ENCODE measurements around the gene GID8.
"Not testable (repeated sequence)": the region's sequence is repeated elsewhere in the genome, so short reads cannot be mapped to it uniquely, and the experiment has no call there.

GID8 gene

DNA sequence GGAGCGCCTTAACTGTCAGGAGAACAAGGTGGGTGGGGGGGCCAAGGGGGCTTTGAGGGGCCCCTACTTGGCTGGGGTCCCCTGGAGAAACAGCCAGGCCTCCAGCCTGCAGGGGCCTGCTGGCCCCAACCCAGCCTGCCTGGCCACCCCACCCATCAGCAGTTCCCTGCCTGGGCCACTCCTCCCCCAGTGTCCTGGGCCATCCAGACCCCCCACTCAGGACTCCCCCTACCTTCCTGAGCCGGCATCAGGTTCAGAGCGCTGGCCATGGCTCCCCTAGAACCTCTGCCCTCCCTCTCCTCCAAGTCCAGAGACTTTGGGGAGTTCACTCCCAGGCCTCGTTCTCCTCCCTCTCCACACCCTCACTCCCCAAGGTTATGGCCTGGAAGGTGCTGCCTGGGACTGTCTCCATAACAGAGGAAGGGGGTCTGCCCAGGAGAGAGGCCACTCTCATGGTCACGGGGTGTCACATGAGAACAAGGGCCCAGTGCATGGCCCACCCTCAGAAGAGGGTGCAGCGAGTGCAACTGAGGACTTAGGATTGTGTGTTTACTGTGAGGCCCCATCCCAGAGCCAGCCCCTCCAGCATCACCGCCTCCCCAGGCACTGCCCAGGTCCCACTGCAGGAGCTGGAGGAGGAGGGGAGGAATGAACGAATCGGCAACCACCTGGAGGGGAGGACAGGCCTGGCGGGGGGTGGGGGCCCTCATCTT is 20.6 kb downstream of the GID8 start:
- DNase-seq (ENCODE audit: low spot score): no peak

- DNase-seq (ENCODE audit: low spot score): no peak
These were observed 21.4 kb downstream of the GID8 start for GRCh38 chr20:62959101-62959971.

DNA sequence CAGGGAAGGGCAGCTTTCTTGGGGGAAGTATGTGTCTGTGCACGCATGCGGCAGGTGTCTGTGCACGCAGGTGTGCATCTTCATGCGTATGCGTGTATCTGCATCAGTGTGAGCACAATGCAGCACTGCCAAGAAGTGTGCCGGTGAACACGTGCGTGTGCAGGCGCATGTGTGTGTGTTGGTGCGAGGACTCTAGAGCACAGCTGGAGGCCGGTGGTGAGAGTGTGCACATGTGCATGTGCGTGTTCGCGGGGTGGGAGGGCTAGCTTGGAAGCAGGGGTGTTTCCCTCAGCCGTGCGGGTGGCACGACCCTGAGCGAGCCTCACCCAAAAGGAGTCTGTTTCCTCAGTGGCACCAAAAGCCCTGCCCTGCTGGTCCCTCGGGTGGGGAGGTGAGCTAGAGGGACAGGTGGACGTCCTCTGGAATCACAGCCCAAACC is 22.1 kb downstream of the GID8 start:
- no peak for DNase-seq (ENCODE audit: low spot score)

DNA sequence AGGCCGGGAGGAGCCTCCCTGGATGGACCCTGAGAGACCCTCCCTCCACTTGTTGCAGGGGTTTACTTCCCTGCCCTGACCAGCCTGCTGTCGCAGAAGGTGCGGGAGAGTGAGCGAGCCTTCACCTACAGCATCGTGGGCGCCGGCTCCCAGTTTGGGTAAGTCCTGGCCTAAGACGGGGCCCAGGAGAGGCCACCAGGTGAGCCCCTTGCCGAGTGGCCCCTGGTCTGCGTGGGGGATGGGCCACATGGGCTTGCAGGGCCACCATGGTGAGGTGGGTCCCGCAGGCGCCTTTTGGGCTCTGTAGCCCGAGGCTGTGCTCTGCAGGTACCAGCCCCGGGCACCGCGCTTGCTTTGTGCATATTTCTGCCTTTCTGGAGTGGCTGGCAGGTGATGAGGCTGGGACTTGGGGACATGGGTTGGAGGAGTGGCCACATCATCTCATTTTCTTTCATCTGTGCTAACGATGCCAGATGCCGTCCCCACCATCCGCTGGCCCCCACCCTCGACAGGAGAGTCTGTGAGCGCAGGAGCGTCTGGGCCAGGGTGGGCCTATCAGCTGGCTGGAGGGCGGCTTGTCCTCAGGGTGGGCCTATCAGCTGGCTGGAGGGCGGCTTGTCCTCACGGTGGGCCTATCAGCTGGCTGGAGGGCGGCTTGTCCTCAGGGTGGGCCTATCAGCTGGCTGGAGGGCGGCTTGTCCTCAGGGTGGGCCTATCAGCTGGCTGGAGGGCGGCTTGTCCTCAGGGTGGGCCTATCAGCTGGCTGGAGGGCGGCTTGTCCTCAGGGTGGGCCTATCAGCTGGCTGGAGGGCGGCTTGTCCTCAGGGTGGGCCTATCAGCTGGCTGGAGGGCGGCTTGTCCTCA is 22.7 kb downstream of the GID8 start:
- not testable (repeated sequence) for DNase-seq (ENCODE audit: low spot score)

- no peak for DNase-seq (ENCODE audit: low spot score)
These were observed 23.4 kb downstream of the GID8 start for GRCh38 chr20:62961310-62961783.

GRCh38 chr20:62961799-62962198 is 23.9 kb downstream of the GID8 start:
- DNase-seq (ENCODE audit: low spot score): no peak

GRCh38 chr20:62962221-62962879 is 24.4 kb downstream of the GID8 start:
- DNase-seq (ENCODE audit: low spot score): no peak

- DNase-seq (ENCODE audit: low spot score): no peak
These were observed 25.1 kb downstream of the GID8 start for GRCh38 chr20:62962891-62963613.

GRCh38 chr20:62963614-62964397 is 25.9 kb downstream of the GID8 start:
- no peak for DNase-seq (ENCODE audit: low spot score)

DNA sequence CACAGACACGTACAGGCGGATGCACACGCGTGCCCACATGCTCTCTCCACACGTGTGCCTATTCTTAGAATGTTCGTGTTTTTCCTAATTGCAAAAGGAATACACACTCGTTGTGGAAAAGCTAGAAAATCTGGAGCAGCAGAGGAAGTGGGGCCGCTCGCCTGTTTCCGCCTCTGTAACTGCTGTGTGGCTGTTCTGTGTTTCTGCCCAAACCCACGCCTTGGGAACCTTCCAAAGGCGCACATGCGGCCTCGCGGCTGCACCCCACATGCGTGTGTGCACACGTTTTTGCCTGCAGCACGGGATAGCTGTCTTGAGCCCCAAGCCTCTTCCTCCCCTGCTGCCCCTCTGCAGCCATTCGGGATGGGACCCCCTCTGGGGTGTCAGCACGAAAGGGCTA is 26.8 kb downstream of the GID8 start:
- DNase-seq (ENCODE audit: low spot score): no peak

GRCh38 chr20:62965363-62965771 is 27.4 kb downstream of the GID8 start:
- DNase-seq (ENCODE audit: low spot score): no peak

DNA sequence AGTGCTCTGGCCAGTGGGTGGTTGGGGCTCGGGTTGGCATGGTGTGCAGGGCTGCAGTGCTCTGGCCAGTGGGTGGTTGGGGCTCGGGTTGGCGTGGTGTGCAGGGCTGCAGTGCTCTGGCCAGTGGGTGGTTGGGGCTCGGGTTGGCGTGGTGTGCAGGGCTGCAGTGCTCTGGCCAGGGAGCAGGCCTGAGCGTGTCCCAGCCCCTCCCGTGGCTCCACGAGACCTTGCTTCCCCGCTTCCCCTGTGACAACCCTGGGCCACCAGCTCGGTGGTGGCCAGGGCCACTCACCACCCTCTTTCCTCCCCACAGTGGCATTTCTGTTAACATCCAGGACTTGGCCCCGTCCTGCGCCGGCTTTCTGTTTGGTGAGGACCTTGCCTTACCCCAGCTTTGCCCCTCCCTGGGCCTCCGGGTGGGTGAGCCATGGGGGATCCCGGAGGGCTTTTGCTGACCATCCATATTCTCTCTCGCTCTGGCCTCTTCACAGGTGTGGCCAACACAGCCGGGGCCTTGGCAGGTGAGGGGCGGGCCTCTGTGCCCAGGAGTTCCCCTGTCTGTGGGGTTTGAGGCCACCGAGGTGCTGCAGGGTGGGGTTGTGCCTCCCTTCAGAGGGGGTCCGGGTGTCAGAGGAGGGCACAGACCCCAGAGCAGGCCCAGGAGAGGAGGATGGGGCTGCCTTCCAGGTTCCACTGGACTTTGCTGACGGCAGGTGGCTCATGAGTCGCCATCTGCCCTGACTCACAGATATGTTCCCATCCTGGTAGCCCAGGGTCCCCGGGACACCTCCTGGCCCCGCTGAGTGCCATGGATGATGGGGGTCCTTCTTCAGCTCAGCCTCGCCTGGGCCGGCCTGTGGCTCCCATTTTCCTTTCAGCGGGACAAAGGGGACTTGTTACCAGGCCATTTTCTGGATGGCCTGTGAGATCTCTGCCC is 28.5 kb downstream of the GID8 start:
- no peak for DNase-seq (ENCODE audit: low spot score)

- no peak for DNase-seq (ENCODE audit: low spot score)
These were observed 29.2 kb downstream of the GID8 start for GRCh38 chr20:62967149-62967501.

GRCh38 chr20:62967628-62968351 is 29.8 kb downstream of the GID8 start:
- DNase-seq (ENCODE audit: low spot score): no peak

- DNase-seq (ENCODE audit: low spot score): no peak
These were observed 30.6 kb downstream of the GID8 start for GRCh38 chr20:62968378-62969178.

DNA sequence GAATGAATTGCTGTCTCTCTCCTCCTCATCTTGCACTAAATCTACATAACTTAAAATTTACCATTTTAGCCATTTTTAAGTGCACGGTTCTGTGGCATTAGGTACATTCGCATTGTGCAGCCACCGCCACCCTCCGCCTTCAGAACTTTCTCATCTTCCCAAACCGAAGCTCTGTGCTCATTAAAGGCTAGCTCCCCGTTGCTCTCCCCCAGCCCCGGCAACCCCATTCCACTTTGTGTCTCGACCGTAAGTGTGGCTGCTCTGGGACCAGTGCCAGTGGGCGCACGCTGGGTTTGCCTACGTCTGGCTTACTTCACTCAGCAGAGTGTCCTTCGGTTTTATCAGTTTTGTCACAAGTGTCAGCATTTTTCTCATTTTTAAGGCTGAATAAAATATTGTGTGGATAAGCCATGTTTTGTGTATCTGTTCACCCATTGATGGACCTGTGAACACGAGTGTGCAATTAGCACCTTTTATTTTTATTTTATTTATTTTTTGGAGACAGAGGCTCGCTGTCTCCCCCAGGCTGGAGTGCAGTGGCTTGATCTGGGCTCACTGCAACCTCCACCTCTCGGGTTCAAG is 31.3 kb downstream of the GID8 start:
- DNase-seq (ENCODE audit: low spot score): no peak

DNA sequence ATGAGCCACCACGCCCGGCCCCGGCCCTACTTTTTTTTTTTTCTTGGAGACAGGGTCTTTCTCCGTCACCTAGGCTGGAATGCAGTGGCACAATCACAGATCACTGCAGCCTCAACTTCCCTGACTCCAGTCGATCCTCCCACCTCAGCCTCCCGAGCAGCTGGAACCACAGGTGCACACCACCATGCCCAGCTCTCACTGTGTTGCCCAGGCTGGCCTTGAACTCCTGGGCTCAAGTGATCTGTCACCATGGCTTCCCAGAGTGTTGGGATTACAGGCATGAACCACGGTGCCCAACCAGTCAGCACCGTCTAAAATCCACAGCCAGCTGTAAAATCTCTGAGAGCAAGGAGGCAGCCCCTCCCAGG is 32.0 kb downstream of the GID8 start:
- no peak for DNase-seq (ENCODE audit: low spot score)
